ENCODE data around the gene ABLIM2. TPM values are rescaled to one million over a fixed set of nuclear protein-coding genes. Genes with fewer than 3 reads are reported as not detected.

The ABLIM2 gene
- polyA plus RNA-seq, 1 donor from 2014 or later: 14.9 TPM

- Histone ChIP-seq H3K4me3 (ENCODE audit: low read length) (no peak overlapping the region), H2AFZ (ENCODE audit: low read depth, low read length) (no peak overlapping the region), H3K4me2 (ENCODE audit: low read length) (no peak overlapping the region), H3F3A (ENCODE audit: insufficient read depth, low read length, poor library complexity, severe bottlenecking) (no peaks in the 10 kb centered on the region), H3K27me3 (ENCODE audit: insufficient read depth, low read depth, low read length) (no peaks in the 10 kb centered on the region), H3K9ac (ENCODE audit: low read length) (no peak overlapping the region), H3K9me3 (ENCODE audit: low read length) (no peaks in the 10 kb centered on the region), H3K9me2 (ENCODE audit: insufficient read depth, low read length) (no peaks in the 10 kb centered on the region), H4K20me1 (ENCODE audit: insufficient read depth) (no peaks in the 10 kb centered on the region), H3K36me3 (ENCODE audit: insufficient read depth, low read length) (no peaks in the 10 kb centered on the region), H3K79me2 (replicated peaks; ENCODE audit: insufficient read depth, low read length) (no peaks in the 10 kb centered on the region), H3K27ac (ENCODE audit: low read length) (no peak overlapping the region)
- TF ChIP-seq EZH2 (IDR thresholded peaks at IDR 0.05; ENCODE audit: borderline replicate concordance, insufficient read depth, low read length, poor library complexity, severe bottlenecking): no peak
- TF ChIP-seq RAD21 (conservative IDR thresholded peaks at IDR 0.05): no peak
- no peak for TF ChIP-seq TAF1 (IDR thresholded peaks at IDR 0.05; ENCODE audit: low read depth)
- TF ChIP-seq SMC3 (conservative IDR thresholded peaks at IDR 0.05; ENCODE audit: poor library complexity): no peak
- TF ChIP-seq MXI1 (conservative IDR thresholded peaks at IDR 0.05; ENCODE audit: poor library complexity, severe bottlenecking): no peak
- TF ChIP-seq POLR2AphosphoS5 (IDR thresholded peaks at IDR 0.05): no peak
- TF ChIP-seq EP300 (conservative IDR thresholded peaks at IDR 0.05; ENCODE audit: poor library complexity, severe bottlenecking): no peak
- TF ChIP-seq REST (IDR thresholded peaks at IDR 0.05; ENCODE audit: borderline replicate concordance): no peak
- no peak for TF ChIP-seq CTCF (IDR thresholded peaks at IDR 0.05; ENCODE audit: poor library complexity, severe bottlenecking)
Measured at GRCh38 chr4:8041868-8042267, 116.7 kb downstream of the ABLIM2 start.

- Histone ChIP-seq H3K4me3 (ENCODE audit: low read length) (no peak overlapping the region), H3K79me2 (replicated peaks; ENCODE audit: insufficient read depth, low read length) (no peaks in the 10 kb centered on the region), H4K20me1 (ENCODE audit: insufficient read depth) (no peaks in the 10 kb centered on the region), H3F3A (ENCODE audit: insufficient read depth, low read length, poor library complexity, severe bottlenecking) (no peaks in the 10 kb centered on the region), H3K9me2 (ENCODE audit: insufficient read depth, low read length) (no peaks in the 10 kb centered on the region), H3K9me3 (ENCODE audit: low read length) (no peaks in the 10 kb centered on the region), H3K9ac (ENCODE audit: low read length) (no peak overlapping the region), H3K4me2 (ENCODE audit: low read length) (no peak overlapping the region), H3K36me3 (ENCODE audit: insufficient read depth, low read length) (no peaks in the 10 kb centered on the region), H2AFZ (ENCODE audit: low read depth, low read length) (no peak overlapping the region), H3K27me3 (ENCODE audit: insufficient read depth, low read depth, low read length) (no peaks in the 10 kb centered on the region), H3K27ac (ENCODE audit: low read length) (no peak overlapping the region)
- TF ChIP-seq SMC3 (conservative IDR thresholded peaks at IDR 0.05; ENCODE audit: poor library complexity) (no peak), CTCF (IDR thresholded peaks at IDR 0.05; ENCODE audit: poor library complexity, severe bottlenecking) (no peak), RAD21 (conservative IDR thresholded peaks at IDR 0.05) (no peak), REST (IDR thresholded peaks at IDR 0.05; ENCODE audit: borderline replicate concordance) (no peak), MXI1 (conservative IDR thresholded peaks at IDR 0.05; ENCODE audit: poor library complexity, severe bottlenecking) (no peak), TAF1 (IDR thresholded peaks at IDR 0.05; ENCODE audit: low read depth) (no peak), EP300 (conservative IDR thresholded peaks at IDR 0.05; ENCODE audit: poor library complexity, severe bottlenecking) (no peak), EZH2 (IDR thresholded peaks at IDR 0.05; ENCODE audit: borderline replicate concordance, insufficient read depth, low read length, poor library complexity, severe bottlenecking) (no peak), POLR2AphosphoS5 (IDR thresholded peaks at IDR 0.05) (no peak)
Measured at GRCh38 chr4:8041172-8041571, 117.4 kb downstream of the ABLIM2 start.

All from neural cell (in vitro differentiated cells).